NCI-H524 (cell line): ENCODE results near the gene ARRDC5.
"Not testable (repeated sequence)": the region's sequence is repeated elsewhere in the genome, so short reads cannot be mapped to it uniquely, and the experiment has no call there.

Source experiments
- DNase-seq, 2 experiments: peaks; one replicate each; lab custom pipeline; 2025; lab: John Stamatoyannopoulos, UW

ARRDC5 gene

GRCh38 chr19:4902796-4903195 is at the start of gene ARRDC5:
ARRDC5 (minus strand) TSS chr19:4902896; CDS start chr19:4902825, 71 bp downstream.
- no peak for DNase-seq

GRCh38 chr19:4951656-4952055 is 49.0 kb upstream of the ARRDC5 start:
- no peak for DNase-seq

- not testable (repeated sequence) for DNase-seq
These were observed 48.0 kb upstream of the ARRDC5 start for GRCh38 chr19:4950650-4951049.

- not testable (repeated sequence) for DNase-seq
These were observed 39.0 kb upstream of the ARRDC5 start for GRCh38 chr19:4941638-4942169.

GRCh38 chr19:4939466-4939865 is 36.8 kb upstream of the ARRDC5 start:
- DNase-seq, result no peak

- DNase-seq, result not testable (repeated sequence)
These were observed 35.8 kb upstream of the ARRDC5 start for GRCh38 chr19:4938461-4938860.

GRCh38 chr19:4937060-4937459 is 34.4 kb upstream of the ARRDC5 start:
- no peak for DNase-seq

- DNase-seq, result no peak
These were observed 32.7 kb upstream of the ARRDC5 start for GRCh38 chr19:4935444-4935843.

GRCh38 chr19:4933528-4933927 is 30.8 kb upstream of the ARRDC5 start:
- no peak for DNase-seq

GRCh38 chr19:4932711-4933110 is 30.0 kb upstream of the ARRDC5 start:
- DNase-seq, result no peak

- no peak for DNase-seq
These were observed 28.0 kb upstream of the ARRDC5 start for GRCh38 chr19:4930664-4931063.

GRCh38 chr19:4929186-4929585 is 26.5 kb upstream of the ARRDC5 start:
- DNase-seq, result no peak

GRCh38 chr19:4923276-4923747 is 20.6 kb upstream of the ARRDC5 start:
- DNase-seq, result no peak

- peak in 1 of 2 experiments; percentile 30 for DNase-seq
These were observed 20.0 kb upstream of the ARRDC5 start for GRCh38 chr19:4922530-4923275.

GRCh38 chr19:4916292-4917082 is 13.8 kb upstream of the ARRDC5 start:
- DNase-seq, result no peak

- DNase-seq, result no peak
These were observed 12.2 kb upstream of the ARRDC5 start for GRCh38 chr19:4914736-4915501.

GRCh38 chr19:4913996-4914735 is 11.5 kb upstream of the ARRDC5 start:
- DNase-seq, result no peak

GRCh38 chr19:4911786-4912672 is 9.3 kb upstream of the ARRDC5 start:
- peak in 1 of 2 experiments; percentile 55 for DNase-seq

- no peak for DNase-seq
These were observed 8.6 kb upstream of the ARRDC5 start for GRCh38 chr19:4911314-4911713.

- DNase-seq, result no peak
These were observed 8.0 kb upstream of the ARRDC5 start for GRCh38 chr19:4910594-4911281.
